ENCODE measurements around the gene DDX27. TPM values are rescaled to one million over a fixed set of nuclear protein-coding genes. Genes with fewer than 3 reads are reported as not detected.

DDX27 gene
- total and polyA plus RNA-seq, 2 of the 13 experiments (the other 11 are each of a cell fraction or from before 2014, with no cell fraction given): 42.6 to 72.8 TPM

- TF ChIP-seq ZFP37 (CRISPR knock-in tag; IDR thresholded peaks at IDR 0.05; ENCODE audit: borderline replicate concordance) (no peak), NR2F1 (CRISPR knock-in tag; IDR thresholded peaks at IDR 0.05) (no peak), ZNF816 (CRISPR knock-in tag; IDR thresholded peaks at IDR 0.05; ENCODE audit: borderline replicate concordance) (no peak), MNT (IDR thresholded peaks at IDR 0.05) (no peak), MAZ (IDR thresholded peaks at IDR 0.05; ENCODE audit: borderline replicate concordance, low read depth, low read length) (no peak), MAZ (CRISPR knock-in tag; IDR thresholded peaks at IDR 0.05; ENCODE audit: low read depth) (0 out of 2 replicates have a peak, but pooled peaks have one; percentile 18), ZFX (CRISPR knock-in tag; IDR thresholded peaks at IDR 0.05; ENCODE audit: low read depth) (no peak), SP4 (CRISPR knock-in tag; IDR thresholded peaks at IDR 0.05) (peak; percentile 41; the same call in 1 of the 2 replicates), ATF7 (IDR thresholded peaks at IDR 0.05) (no peak), ATF7 (CRISPR knock-in tag; IDR thresholded peaks at IDR 0.05) (no peak), ZNF562 (CRISPR knock-in tag; IDR thresholded peaks at IDR 0.05; ENCODE audit: borderline replicate concordance) (peak; percentile 89; the same call in 1 of the 2 replicates), TRIM22 (IDR thresholded peaks at IDR 0.05) (no peak), NFE2L2 (IDR thresholded peaks at IDR 0.05; ENCODE audit: low read length) (no peak), KDM1A (CRISPR knock-in tag; IDR thresholded peaks at IDR 0.05) (no peak), ZFP36 (IDR thresholded peaks at IDR 0.05; ENCODE audit: borderline replicate concordance, low read depth, low read length, partially characterized antibody) (no peak)
- TF ChIP-seq, protein P1, sequence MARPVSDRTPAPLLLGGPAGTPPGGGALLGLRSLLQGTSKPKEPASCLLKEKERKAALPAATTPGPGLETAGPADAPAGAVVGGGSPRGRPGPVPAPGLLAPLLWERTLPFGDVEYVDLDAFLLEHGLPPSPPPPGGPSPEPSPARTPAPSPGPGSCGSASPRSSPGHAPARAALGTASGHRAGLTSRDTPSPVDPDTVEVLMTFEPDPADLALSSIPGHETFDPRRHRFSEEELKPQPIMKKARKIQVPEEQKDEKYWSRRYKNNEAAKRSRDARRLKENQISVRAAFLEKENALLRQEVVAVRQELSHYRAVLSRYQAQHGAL (CRISPR knock-in tag; IDR thresholded peaks at IDR 0.05; ENCODE audit: not compliant biosample characterization): no peak
- TF ChIP-seq, protein P2, sequence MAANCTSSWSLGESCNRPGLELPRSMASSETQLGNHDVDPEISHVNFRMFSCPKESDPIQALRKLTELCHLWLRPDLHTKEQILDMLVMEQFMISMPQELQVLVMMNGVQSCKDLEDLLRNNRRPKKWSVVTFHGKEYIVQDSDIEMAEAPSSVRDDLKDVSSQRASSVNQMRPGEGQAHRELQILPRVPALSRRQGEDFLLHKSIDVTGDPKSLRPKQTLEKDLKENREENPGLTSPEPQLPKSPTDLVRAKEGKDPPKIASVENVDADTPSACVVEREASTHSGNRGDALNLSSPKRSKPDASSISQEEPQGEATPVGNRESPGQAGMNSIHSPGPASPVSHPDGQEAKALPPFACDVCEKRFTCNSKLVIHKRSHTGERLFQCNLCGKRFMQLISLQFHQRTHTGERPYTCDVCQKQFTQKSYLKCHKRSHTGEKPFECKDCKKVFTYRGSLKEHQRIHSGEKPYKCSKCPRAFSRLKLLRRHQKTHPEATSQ (CRISPR knock-in tag; IDR thresholded peaks at IDR 0.05; ENCODE audit: borderline replicate concordance): 0 out of 2 replicates have a peak, but pooled peaks have one; percentile 36
- TF ChIP-seq, protein P3, sequence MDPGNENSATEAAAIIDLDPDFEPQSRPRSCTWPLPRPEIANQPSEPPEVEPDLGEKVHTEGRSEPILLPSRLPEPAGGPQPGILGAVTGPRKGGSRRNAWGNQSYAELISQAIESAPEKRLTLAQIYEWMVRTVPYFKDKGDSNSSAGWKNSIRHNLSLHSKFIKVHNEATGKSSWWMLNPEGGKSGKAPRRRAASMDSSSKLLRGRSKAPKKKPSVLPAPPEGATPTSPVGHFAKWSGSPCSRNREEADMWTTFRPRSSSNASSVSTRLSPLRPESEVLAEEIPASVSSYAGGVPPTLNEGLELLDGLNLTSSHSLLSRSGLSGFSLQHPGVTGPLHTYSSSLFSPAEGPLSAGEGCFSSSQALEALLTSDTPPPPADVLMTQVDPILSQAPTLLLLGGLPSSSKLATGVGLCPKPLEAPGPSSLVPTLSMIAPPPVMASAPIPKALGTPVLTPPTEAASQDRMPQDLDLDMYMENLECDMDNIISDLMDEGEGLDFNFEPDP (CRISPR knock-in tag; conservative IDR thresholded peaks at IDR 0.05): no peak
These were observed 67.7 kb downstream of the DDX27 start (continued) for GRCh38 chr20:49286689-49287551.
